ENCODE data around the gene CAMSAP3. TPM values are rescaled to one million over a fixed set of nuclear protein-coding genes. Genes with fewer than 3 reads are reported as not detected.
A peak's percentile ranks its signal among the peaks of the same experiment; 100 is the strongest.

CAMSAP3 gene
- total and polyA plus RNA-seq, 2 donors from 2014 or later = 18.5 to 19.3 TPM

DNA sequence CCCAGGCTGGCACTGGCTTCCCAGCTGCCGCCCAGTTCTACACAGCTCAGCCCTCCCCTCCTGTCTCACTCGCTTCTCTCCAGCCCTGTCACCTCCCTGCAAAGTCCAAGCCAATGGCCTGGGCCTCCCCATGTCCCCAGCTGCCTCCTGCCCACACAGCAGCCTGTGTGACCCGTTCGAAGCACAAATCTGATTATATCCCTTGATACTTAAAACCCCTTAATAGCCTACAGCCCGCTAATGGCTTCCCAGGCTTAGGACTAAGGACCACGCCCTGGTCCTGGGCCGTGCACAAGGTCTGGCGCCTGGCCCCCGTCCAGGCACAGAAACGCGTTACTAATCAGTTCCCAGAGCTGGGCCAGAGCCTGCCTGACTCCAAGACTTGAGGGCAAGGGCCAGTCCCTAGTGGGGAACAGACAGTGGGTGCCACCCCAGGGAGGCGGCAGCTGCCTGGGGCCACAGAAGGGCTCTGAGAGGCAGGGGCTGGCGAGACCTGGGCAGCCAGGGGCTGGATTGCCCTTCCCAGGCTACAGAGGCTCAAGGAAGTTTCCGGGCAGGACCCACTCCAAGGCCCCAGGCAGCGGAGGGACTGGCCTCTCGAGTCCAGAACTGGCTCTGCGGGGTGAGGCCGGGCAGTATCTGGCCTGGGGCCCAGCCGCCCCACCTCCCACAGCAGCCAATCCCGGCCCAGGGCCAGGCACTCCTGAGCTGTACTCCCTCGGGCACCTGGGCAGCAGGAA lies 23.3 kb downstream of the CAMSAP3 start:
- Histone ChIP-seq H3K27ac (ENCODE audit: low read depth in 2 of 2, low read length in 2 of 2) (peak overlapping the region; percentile 93 to 97), H3K9me3 (ENCODE audit: control insufficient read depth in 2 of 3, insufficient read depth in 1 of 3, low read length in 3 of 3) (no peaks in the 10 kb centered on the region), H3K27me3 (ENCODE audit: control insufficient read depth, insufficient read depth, low read length) (no peaks in the 10 kb centered on the region), H3K4me3 (ENCODE audit: low read length in 3 of 3) (no peak overlapping the region), H3K36me3 (ENCODE audit: control insufficient read depth in 2 of 3, insufficient read depth in 3 of 3, low read length in 3 of 3) (peaks cover 3 to 34% (median 20%) of the 10 kb centered on the region in 3 donors), H3K9ac (ENCODE audit: low read length in 3 of 3) (peak overlapping the region in 2 of 3 donors; percentile 41 to 58), H3K4me1 (ENCODE audit: control insufficient read depth in 2 of 3, insufficient read depth in 2 of 3, low read depth in 1 of 3, low read length in 3 of 3) (peaks cover 0 to 27% (median 12%) of the 10 kb centered on the region in 3 donors)
- intact Hi-C loops (cut with DNase I) = no loop called here
- DNase-seq (peak in 1 of 5 donors; percentile 95), FAIRE-seq (no peak)
- no peak for TF ChIP-seq CTCF (IDR thresholded peaks at IDR 0.05; ENCODE audit: borderline replicate concordance, extremely low read depth, insufficient read depth)

DNA sequence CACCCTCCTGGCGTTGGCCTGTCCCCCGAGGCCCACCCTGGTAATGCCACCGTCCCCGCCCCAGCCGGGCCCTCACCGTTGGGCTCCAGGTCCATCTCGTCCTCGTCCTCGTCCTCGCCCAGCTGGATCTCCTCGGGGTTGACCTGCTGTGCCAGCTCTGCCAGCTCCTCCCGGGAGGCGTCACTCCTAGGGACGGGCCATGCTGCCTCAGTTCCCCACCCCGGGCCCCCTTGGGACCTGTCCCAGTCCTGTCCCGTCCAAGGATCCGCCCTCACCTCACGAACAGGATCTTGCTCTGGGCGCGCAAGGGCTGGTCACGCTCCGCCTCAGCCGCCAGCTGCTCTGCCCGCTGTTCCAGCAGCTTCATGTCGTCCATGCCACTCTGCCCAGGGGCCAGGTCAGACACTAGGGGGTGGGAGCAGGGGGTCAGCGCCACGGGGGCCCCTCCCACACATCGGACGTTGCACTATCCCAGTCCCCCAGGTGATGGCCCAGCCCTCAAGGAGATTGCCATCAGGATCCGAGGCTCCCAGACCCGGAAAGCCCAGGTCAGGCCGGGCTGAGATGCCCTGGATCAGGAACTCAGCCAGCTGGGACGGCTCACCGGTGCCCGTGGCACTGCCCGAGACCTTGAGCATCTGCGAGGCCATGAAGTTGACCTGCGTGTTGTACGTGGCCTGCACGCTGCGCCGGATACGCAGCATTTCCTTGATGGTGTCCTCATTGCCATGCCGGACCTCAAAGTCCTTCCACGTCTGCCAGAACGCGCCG lies 24.2 kb downstream of the CAMSAP3 start:
- no peak overlapping the region for H3K4me3 ChIP-seq (ENCODE audit: low read length in 3 of 3)
- no peaks in the 10 kb centered on the region for H3K27me3 ChIP-seq (ENCODE audit: control insufficient read depth, insufficient read depth, low read length)
- intact Hi-C loops (cut with DNase I) = no loop called here
- no peak for TF ChIP-seq CTCF (IDR thresholded peaks at IDR 0.05; ENCODE audit: borderline replicate concordance, extremely low read depth, insufficient read depth)
- no peaks in the 10 kb centered on the region for H3K9me3 ChIP-seq (ENCODE audit: control insufficient read depth in 2 of 3, insufficient read depth in 1 of 3, low read length in 3 of 3)
- peak overlapping the region; percentile 66 to 97 for H3K27ac ChIP-seq (ENCODE audit: low read depth in 2 of 2, low read length in 2 of 2)
- peaks cover 0 to 27% (median 12%) of the 10 kb centered on the region in 3 donors for H3K4me1 ChIP-seq (ENCODE audit: control insufficient read depth in 2 of 3, insufficient read depth in 2 of 3, low read depth in 1 of 3, low read length in 3 of 3)
- H3K9ac ChIP-seq (ENCODE audit: low read length in 3 of 3) = peak overlapping the region in 1 of 3 donors; percentile 40
- peaks cover 3 to 34% (median 20%) of the 10 kb centered on the region in 3 donors for H3K36me3 ChIP-seq (ENCODE audit: control insufficient read depth in 2 of 3, insufficient read depth in 3 of 3, low read length in 3 of 3)
- DNase-seq = peak in 1 of 5 donors; percentile 88
- no peak for FAIRE-seq

DNA sequence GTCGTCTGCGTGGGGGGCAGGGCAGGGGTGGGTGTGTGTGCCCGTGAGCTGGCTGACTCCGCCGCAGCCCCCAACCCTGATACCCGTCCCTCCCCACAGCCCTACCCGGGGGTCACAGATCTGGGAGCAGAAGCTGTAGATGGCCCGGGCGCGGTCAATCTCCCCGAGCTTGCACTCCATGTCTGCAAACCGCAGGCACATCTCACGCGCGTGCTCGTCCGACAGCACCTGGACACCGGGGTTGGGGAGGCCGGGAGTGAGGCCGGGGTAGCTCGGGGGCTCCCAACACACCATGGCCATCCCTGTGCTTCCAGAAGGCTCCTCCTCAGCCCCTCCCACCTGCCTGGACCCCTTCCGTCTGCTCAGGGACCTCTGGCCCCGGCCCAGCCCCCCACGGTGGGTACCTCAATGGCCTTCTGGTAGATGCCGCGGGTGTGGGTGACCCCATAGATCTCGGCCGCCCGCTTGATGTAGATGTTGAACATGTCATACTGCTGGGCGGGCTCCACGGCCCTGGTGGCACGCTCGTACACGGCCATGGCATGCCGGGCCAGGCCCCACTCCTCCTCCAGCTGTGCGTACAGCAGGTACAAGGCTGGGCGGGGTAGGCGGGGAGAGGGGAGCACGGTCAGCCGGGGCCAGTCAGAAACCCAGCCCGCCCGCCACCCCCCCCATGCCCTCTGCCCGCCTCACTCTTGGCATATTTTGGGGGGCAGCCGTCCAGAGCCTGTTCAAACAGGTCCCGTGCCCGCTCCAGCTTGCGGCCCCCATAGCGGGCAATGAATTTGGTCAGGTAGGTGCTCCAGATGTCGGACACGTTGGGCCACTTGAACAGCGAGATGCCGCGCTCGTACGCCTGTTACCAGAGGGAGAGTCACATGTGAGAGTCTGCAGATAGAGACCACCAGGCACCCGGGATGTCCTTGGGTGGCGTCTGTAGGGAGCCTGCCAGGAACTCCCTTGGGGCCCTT lies 25.1 kb downstream of the CAMSAP3 start:
- Histone ChIP-seq H3K9me3 (ENCODE audit: control insufficient read depth in 2 of 3, insufficient read depth in 1 of 3, low read length in 3 of 3) (no peaks in the 10 kb centered on the region), H3K36me3 (ENCODE audit: control insufficient read depth in 2 of 3, insufficient read depth in 3 of 3, low read length in 3 of 3) (peaks cover 3 to 39% (median 20%) of the 10 kb centered on the region in 3 donors), H3K4me1 (ENCODE audit: control insufficient read depth in 2 of 3, insufficient read depth in 2 of 3, low read depth in 1 of 3, low read length in 3 of 3) (peaks cover 0 to 27% (median 12%) of the 10 kb centered on the region in 3 donors), H3K9ac (ENCODE audit: low read length in 3 of 3) (peak overlapping the region in 1 of 3 donors; percentile 40), H3K27me3 (ENCODE audit: control insufficient read depth, insufficient read depth, low read length) (no peaks in the 10 kb centered on the region), H3K27ac (ENCODE audit: low read depth in 2 of 2, low read length in 2 of 2) (peak overlapping the region; percentile 66 to 97), H3K4me3 (ENCODE audit: low read length in 3 of 3) (no peak overlapping the region)
- intact Hi-C loops (cut with DNase I) = no loop called here
- TF ChIP-seq CTCF (IDR thresholded peaks at IDR 0.05; ENCODE audit: borderline replicate concordance, extremely low read depth, insufficient read depth) = no peak
- DNase-seq (no peak), FAIRE-seq (no peak)
